Epithelial cell of proximal tubule (primary cell): ENCODE data around the gene STT3A. TPM values are rescaled to one million over a fixed set of nuclear protein-coding genes. Genes with fewer than 3 reads are reported as not detected.

Experiments used
- DNase-seq: peaks from one replicate; pipeline ENCODE4 v3.0.0-alpha.2; 2011; ENCODE audit warnings: low read depth
- H3K4me3 ChIP-seq: 2 replicates; pipeline ENCODE4 v1.5.1; 2011; ENCODE audit warnings: low read depth, mild to moderate bottlenecking, low read length
- total RNA-seq: library from RNA; depleted of rRNA; stranded (reverse); fragments of >200 nt; gene quantifications from 2 replicates; pipeline ENCODE4 v1.2.3, GENCODE V29; 2015
- TF ChIP-seq, protein P1 (sequence below): conservative IDR thresholded peaks from 2 replicates; pipeline ENCODE4 v1.5.1; 2012; ENCODE audit warnings: low read depth, mild to moderate bottlenecking, low read length

Gene STT3A
- total RNA-seq, 1 donor from 2014 or later: 190 TPM

DNA sequence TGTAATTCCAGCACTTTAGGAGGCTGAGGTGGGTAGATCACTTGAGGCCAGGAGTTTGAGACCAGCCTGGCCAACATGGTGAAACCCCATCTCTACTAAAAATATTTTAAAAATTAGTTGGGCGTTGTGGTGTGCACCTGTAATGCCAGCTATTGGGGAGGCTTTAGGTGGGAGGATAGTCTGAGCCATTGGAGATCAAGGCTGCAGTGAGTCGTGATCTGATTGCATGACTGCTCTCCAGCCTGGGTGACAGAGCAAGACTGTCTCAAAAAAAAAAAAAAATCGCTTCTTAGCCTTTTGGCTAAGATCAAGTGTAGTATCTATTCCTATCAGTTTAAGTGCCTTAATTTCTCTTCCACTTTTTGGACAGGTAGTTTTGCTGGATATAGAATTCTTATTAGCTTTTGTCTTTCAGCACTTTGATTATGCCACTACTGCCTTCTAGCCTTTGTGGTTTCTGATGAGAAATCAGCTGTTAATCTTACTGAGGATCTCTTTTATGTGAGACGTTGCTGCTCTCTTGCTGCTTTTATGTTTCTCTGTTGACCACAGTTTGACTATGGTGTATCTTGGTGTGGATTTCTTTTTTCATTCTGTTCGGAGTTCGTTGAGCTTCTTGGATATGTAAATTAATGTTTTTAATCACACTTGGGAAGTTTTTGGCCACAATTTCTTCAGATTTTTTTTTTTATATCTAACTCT lies 57.0 kb downstream of the STT3A start:
- no peak overlapping the region for H3K4me3 ChIP-seq
- TF ChIP-seq, protein P1, sequence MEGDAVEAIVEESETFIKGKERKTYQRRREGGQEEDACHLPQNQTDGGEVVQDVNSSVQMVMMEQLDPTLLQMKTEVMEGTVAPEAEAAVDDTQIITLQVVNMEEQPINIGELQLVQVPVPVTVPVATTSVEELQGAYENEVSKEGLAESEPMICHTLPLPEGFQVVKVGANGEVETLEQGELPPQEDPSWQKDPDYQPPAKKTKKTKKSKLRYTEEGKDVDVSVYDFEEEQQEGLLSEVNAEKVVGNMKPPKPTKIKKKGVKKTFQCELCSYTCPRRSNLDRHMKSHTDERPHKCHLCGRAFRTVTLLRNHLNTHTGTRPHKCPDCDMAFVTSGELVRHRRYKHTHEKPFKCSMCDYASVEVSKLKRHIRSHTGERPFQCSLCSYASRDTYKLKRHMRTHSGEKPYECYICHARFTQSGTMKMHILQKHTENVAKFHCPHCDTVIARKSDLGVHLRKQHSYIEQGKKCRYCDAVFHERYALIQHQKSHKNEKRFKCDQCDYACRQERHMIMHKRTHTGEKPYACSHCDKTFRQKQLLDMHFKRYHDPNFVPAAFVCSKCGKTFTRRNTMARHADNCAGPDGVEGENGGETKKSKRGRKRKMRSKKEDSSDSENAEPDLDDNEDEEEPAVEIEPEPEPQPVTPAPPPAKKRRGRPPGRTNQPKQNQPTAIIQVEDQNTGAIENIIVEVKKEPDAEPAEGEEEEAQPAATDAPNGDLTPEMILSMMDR: no peak
- DNase-seq: no peak

DNA sequence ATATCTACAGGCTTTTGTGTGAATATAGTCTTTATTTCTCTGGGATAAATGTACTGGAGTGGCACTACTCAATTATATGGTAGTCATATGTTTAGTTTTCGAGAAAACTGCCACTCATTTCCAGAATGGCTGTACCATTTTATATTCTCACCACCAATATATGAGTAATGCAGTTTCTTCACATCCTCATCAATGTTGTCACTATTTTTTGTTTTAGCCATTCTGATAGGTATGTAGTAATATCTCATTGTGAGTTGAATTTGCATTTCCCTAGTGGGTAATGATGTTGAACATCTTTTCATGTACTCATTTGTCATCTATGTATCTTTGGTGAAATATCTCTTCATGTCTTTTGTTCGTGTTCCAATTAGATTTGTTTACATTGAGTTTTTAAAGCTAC lies 70.0 kb downstream of the STT3A start:
- TF ChIP-seq, protein P1: no peak
- DNase-seq: no peak
- H3K4me3 ChIP-seq: no peak overlapping the region

DNA sequence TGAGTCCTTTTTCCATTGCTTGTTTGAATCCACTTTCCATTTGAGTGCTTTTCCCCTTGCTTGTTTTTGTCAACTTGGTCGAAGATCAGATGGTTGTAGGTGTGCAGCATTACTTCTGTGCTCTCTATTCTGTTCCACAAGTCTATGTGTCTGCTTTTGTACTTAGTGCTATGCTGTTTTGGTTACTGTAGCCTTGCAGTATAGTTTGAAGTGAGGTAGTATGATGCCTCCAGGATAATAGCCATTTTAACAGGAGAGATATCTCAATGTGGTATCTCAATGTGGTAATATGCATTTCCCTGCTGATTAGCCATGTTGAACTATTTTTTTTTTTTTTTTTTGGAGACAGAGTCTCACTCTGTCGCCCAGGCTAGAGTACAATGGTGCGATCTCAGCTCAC lies 71.3 kb downstream of the STT3A start:
- DNase-seq: no peak
- TF ChIP-seq, protein P1: no peak
- H3K4me3 ChIP-seq: no peak overlapping the region

DNA sequence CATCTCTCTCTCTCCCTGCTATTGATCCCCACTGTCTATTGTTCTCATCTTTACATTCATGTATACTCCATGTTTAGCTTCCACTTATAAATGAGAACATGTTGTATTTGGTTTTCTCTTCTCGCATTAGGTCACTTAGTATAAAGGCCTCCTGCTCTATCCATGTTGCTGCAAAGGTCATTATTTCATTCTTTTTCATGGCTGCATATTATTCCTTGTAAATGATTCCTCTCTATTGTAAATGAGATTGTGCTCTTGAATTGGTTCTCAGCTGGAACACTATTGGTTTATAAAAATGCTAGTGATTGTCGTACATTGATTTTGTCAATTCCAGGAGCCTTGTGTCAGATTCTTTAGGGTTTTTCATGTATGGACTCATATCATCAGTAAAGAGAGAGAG lies 74.5 kb downstream of the STT3A start:
- no peak for DNase-seq
- no peak overlapping the region for H3K4me3 ChIP-seq
- TF ChIP-seq, protein P1: no peak

DNA sequence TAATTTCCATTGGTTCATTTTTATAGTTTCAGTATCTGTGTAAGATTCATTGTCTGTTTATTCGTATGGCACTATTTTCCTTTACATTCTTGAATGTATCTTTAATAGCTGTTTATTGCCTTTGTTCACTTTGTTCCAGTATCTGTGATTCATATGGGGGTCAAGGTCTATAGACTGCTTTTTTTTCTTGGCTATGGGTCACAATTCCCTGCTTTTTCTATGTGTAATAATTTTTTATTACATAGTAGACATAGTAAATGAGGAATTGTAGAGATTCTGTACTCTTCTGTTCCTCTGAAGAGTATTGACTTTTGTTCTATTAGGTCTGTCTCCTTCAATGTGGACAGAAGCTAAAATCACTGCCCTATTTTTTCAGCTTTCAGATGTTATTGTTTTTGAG lies 77.5 kb downstream of the STT3A start:
- TF ChIP-seq, protein P1: no peak

DNA sequence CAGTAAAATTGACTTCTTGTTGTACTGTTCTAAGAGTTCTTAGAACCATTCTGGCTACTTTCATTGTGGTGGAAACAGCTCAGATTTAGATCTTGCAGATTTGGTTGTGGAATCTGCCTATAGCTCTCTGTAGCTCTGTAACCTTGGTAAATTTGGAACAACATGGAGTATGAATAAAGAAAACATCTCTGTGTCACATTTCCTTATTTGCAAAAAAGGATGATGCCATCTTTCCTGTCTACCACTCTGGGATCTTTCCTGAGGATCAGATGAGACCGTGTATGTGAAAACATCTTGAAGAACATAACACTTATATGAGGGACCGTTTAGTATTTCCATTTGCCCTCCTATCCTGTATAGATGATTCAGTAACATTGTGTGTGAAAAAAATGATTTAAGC lies 78.9 kb downstream of the STT3A start:
- DNase-seq: no peak
- TF ChIP-seq, protein P1: no peak

More for the DNA sequence above, 77.5 kb downstream of the STT3A start:
- no peak for DNase-seq
- no peak overlapping the region for H3K4me3 ChIP-seq

More for the DNA sequence above, 78.9 kb downstream of the STT3A start:
- no peak overlapping the region for H3K4me3 ChIP-seq

Other genes with a start within 250 kb of the STT3A start
- gene FEZ1, start 96.6 kb upstream of the STT3A start, total RNA-seq: 20.5 and 25.7 TPM in 2 replicates
- 140 and 169 TPM in 2 replicates for gene EI24, start 23.4 kb upstream of the STT3A start, total RNA-seq
- gene CHEK1, start 32.3 kb downstream of the STT3A start, total RNA-seq: 43.2 and 48.9 TPM in 2 replicates
- not detected in 2 replicates for gene ACRV1, start 88.0 kb downstream of the STT3A start, total RNA-seq
- not detected in 2 replicates for gene PATE1, start 153.4 kb downstream of the STT3A start, total RNA-seq
- 0.07 TPM in 1 of 2 replicates, not detected in the other for gene PATE2, start 186.0 kb downstream of the STT3A start, total RNA-seq
- not detected in 2 replicates for gene PATE3, start 195.3 kb downstream of the STT3A start, total RNA-seq
- not detected in 2 replicates for gene PATE4, start 240.5 kb downstream of the STT3A start, total RNA-seq